DMS79 treated with DMSO at 0.1 percent for 48 hours (cell line): Measurements from ENCODE around the gene ANKDD1A.

Experiments
- DNase-seq: peaks from one replicate; lab custom pipeline; 2025; lab: John Stamatoyannopoulos, UW

Gene ANKDD1A

DNA sequence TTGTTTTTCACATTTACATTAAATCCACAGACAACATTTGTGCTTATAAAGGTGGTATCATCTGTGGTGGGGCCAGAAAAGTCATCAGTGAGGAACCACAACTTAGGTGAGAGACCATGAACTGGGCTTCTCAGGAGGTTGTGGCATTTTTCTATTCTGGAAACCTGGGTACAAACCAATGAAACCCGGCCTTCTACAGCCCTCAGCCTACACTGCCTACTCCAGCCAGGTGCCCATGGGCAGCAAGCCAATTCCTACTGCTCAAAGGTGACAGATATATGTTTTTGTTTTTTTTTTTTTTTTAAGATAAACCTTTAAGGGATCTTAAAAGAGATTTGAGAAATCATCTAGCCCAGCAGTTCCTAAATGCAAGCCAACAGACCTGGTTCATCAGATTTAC lies 57.7 kb downstream of the ANKDD1A start:
- DNase-seq, result no peak

DNA sequence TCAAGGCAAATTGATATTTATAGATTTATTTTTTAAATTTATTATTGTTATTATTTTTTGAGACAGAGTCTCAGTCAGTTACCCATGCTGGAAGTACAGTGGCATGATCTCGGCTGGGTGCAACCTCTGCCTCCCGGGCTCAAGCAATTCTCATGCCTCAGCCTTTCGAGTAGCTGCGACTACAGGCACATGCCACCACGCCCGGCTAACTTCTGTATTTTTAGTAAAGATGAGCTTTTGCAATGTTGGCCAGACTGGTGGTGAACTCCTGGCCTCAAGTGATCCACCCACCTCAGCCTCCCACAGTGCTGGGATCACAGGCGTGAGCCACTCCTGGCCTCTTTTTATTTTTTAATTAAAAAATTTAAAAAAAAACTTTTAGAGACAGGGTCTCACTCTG lies 59.0 kb downstream of the ANKDD1A start:
- no peak for DNase-seq

- no peak for DNase-seq
Measured at GRCh38 chr15:64975390-64975789, 63.7 kb downstream of the ANKDD1A start.

- no peak for DNase-seq
Measured at GRCh38 chr15:64979252-64979710, 67.6 kb downstream of the ANKDD1A start.

- DNase-seq, result no peak
Measured at GRCh38 chr15:64981812-64982431, 70.2 kb downstream of the ANKDD1A start.

DNA sequence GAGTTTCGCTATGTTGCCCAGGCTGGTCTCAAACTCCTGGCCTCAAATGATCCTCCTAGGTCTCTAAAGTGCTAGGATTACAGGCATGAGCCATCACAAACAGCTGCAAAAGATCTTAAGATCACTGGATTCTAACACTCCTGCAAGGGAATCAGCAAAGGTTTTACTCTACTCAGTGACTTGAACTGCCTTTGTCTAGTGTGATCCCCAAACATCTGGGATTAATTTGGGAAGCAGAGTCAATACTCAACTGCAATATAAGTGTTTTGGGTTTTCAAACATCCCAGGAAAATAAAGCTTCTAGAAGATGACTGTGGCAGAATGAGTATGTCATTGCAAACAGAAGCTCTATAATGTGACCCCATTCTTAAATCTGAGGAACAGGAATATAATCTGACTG lies 70.8 kb downstream of the ANKDD1A start:
- no peak for DNase-seq

- no peak for DNase-seq
Measured at GRCh38 chr15:64985366-64986033, 73.8 kb downstream of the ANKDD1A start.

DNA sequence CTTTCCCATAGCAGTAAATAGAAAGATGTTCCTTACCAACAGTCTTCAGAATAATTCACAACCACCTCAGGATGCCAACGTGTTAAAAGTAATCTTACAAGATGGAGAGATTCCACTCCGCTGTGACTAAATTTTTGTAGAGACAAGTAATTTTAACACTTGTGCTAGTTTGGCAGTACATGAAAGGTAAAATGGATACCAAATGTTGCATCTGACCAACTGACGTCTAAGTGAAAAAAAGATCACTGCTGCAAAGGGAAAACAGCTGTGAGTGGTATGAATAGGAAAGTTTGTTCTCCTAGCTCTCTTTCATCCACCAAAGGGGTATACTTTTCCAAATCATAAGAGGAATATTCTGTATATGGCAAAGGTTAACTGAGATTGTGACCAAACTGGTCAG lies 75.4 kb downstream of the ANKDD1A start:
- DNase-seq, result no peak

GRCh38 chr15:64989416-64990167 lies 77.9 kb downstream of the ANKDD1A start, which contains the start of gene SPG21:
Gene SPG21 (minus strand): TSS chr15:64989914. CDS start chr15:64983569, 6,345 bp downstream.
- DNase-seq, result peak; percentile 59

DNA sequence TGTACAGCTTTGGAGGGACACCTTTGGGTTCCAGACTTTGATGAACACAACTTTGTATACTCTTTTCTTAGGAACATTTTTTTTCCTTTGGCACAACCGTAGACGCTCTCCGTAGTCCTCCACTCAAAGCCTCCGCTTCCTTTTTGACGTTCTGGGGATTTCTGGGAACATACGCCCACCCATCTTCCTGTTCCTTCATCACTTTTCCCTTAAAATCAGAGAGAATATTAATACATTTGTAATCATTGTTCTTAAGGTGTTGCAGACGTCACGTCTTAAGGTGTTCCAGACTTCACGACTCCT lies 78.4 kb downstream of the ANKDD1A start:
- DNase-seq, result no peak

DNA sequence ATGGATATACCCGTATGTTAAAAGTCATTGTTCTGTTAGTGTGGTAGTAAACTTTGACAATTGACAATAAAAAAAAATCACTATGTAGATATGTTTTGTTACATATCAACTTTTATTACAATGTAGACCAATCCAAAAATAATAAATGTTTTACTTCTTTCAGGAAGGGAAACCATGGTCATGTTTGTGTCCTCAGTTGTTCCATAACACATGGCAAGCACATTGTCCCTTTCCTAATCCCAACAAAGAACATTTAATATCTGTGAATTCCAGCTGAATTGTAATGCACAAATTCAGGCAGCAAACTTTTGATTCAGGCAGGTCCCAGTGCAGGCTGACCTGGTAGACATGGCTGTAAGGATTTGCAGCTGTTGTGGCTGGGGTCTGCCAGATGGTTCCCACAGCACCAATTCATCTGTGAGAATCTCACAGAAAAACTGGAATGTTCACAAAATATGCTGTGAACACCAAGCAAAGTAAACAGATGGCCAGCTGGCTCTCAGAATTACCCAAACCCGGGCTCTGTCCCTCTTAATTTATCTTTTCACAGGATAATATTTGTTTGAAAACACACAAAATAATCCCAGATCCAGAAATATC lies 79.9 kb downstream of the ANKDD1A start:
- DNase-seq, result no peak

DNA sequence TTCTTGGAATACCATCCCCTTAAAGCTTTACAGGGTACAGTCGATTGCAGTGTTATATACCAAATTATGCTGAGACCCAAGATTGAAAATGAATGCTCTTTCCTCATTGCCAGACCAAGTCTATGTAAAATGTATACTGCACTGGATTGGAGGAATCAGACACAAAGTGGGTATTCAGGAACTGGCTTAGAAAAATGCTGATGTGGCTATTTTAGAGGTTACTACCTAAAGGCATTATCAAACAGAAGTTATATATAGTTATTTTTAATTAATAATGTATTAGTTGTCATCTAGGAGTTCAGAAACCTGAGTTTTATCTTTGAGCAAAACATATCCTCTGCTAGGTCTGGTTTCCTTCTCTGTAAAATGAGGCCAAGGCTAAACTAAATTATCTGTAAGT lies 81.6 kb downstream of the ANKDD1A start:
- DNase-seq, result no peak

DNA sequence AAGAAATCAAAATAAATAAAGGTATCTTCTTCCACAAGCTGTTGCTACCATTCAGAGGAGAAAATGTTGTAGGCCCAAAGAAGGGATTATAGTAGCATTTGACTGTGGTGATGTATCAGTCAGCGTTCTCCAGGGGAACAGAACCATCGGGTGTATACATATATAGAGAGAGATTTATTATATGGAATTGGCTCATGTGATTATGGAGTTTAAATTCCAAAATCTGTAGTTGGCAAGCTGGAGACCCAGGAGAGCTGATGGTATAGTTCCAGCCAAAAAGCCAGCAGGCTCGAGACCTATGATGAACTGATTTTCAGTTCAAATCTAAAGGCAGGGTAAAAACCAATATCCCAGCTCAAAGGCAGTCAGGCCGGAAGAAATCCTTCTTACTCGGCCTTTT lies 85.4 kb downstream of the ANKDD1A start:
- no peak for DNase-seq

- DNase-seq, result no peak
Measured at GRCh38 chr15:64997745-64998375, 86.2 kb downstream of the ANKDD1A start.

DNA sequence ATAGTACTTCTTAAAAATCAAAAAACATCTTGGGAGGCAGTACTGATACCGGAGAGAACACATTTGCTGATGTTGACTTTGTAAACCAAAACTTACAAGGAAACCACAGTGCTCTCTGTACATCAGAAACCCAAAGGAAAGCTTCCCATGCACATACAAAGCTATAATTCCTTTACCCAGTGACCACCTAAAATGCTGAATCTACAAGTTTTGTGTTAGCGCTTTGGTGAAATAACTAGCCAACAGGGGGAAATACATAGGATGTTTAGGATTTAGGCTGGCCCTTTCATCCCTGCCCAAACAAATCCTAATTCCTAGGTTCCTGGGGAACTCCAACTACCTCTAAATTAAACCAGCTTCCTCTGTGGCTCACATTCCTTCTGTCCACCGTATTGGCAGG lies 93.3 kb downstream of the ANKDD1A start:
- no peak for DNase-seq

DNA sequence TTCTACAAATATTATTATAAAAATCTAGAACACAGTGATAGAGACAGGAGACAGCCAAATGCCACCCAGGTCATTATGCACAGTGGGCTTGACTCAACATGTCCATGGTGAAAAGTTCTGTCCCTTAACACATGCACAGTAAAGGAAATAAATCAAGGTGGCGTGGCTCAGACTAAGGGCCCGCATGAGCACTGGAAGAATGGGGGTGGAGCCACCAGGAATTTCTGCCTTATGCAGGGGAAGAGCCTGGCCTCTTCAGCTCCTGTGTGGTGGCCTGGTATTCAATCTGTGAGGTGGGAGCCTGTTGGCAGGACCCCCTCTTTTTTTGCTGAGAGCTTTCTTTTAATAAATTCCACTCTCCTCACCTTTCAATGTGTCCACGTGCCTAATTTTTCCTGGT lies 95.2 kb downstream of the ANKDD1A start:
- no peak for DNase-seq
